Heart left ventricle (tissue), 16 donors: ENCODE data around the gene NTRK2. TPM values are rescaled to one million over a fixed set of nuclear protein-coding genes. Genes with fewer than 3 reads are reported as not detected.

Source experiments
- ATAC-seq, 4 donors: fragments of 200-7000 bp; cut with Tn5 transposase; one replicate each; pipeline ENCODE4 v1.9.1; 2020 to 2022; ENCODE audit warnings: moderate library complexity in 4 of 4, mild to moderate bottlenecking in 3 of 4, moderate number of reproducible peaks in 1 of 4
- DNase-seq, 5 donors: peaks; one replicate each; pipeline ENCODE4 v3.0.0-alpha.2; 2020
- H3K27ac ChIP-seq, 12 donors: fragments of 200-600 bp; sonication (generic) in 4 of 12; one replicate each; pipeline versions ENCODE4 v1.5.0 to v1.8.0; 2016 to 2022; ENCODE audit warnings: mild to moderate bottlenecking in 2 of 12
- H3K27me3 ChIP-seq, 9 donors: fragments of 200-600 bp; sonication (generic) in 2 of 9; one replicate each; pipeline versions ENCODE4 v1.5.1 to v1.8.0; 2016 to 2022; ENCODE audit warnings: mild to moderate bottlenecking in 3 of 9
- H3K36me3 ChIP-seq, 9 donors: fragments of 200-600 bp; sonication (generic) in 2 of 9; one replicate each; pipeline versions ENCODE4 v1.5.0 to v1.8.0; 2018 to 2022; ENCODE audit warnings: mild to moderate bottlenecking in 2 of 9
- H3K4me1 ChIP-seq, 12 donors: fragments of 200-600 bp; sonication (generic) in 4 of 12; one replicate each; pipeline versions ENCODE4 v1.5.0 to v1.8.0; 2016 to 2022; ENCODE audit warnings: mild to moderate bottlenecking in 3 of 12
- H3K4me3 ChIP-seq, 12 donors: fragments of 200-600 bp; sonication (generic) in 4 of 12; one replicate each; pipeline versions ENCODE4 v1.5.0 to v1.8.0; 2017 to 2022; ENCODE audit warnings: mild to moderate bottlenecking in 9 of 12, moderate library complexity in 4 of 12
- H3K9me3 ChIP-seq, 12 donors: fragments of 200-600 bp; sonication (generic) in 4 of 12; one replicate each; pipeline versions ENCODE4 v1.5.0 to v1.8.0; 2016 to 2022; ENCODE audit warnings: mild to moderate bottlenecking in 1 of 12
- POLR2A ChIP-seq, 2 donors: fragments of 450-650 bp; IDR thresholded peaks; one replicate each; pipeline ENCODE4 v1.6.1; 2017; ENCODE audit warnings: antibody characterized with exemption in 2 of 2, mild to moderate bottlenecking in 2 of 2, moderate library complexity in 2 of 2
- WGBS, 4 donors: extraction: QIAGEN DNeasy Blood & Tissue Kit in 2 of 4; methylation state at CpG; one replicate each; pipeline versions ENCODE4 v1.1.5 to v1.1.7; 2013 to 2018; 5-methylcytosine and 5-hydroxymethylcytosine counted together
- intact Hi-C, 10 donors: fragments of 100-400 bp; cut with DNase I; formaldehyde crosslinking; loops; one replicate each; pipeline versions ENCODE4 v1.11.1 to v1.14.2; 2022
- polyA plus RNA-seq, 2 donors: library from polyadenylated mRNA; stranded (reverse); fragments of 200-250 nt; gene quantifications; one replicate each; pipeline ENCODE4 v1.2.3, GENCODE V29; 2013
- total RNA-seq, 9 donors: library from RNA; depleted of rRNA in 2 of 9; stranded (reverse); fragments of >200 nt in 2 of 9; fragmentation: NEBNext Ultra II Directional in 3 of 9; extraction: Animal tissue kit (Norgen Biotek cat#: 25700) in 3 of 9; gene quantifications; one replicate each; pipeline versions ENCODE4 v1.1.0 to v1.2.4, GENCODE V29; 2016 to 2023
- TF ChIP-seq, protein P1 (sequence below), 12 donors: fragments of 200-600 bp; sonication (generic) in 4 of 12; IDR thresholded peaks; one replicate each; pipeline versions ENCODE4 v1.5.0 to v1.8.0; 2018 to 2022; ENCODE audit warnings: antibody characterized with exemption in 12 of 12, mild to moderate bottlenecking in 5 of 12
- donor health status: ischemic (EF 13 %, LVEDD 7.1; RV severe dilation, severe dysfunction).
- donor health status: healthy with polysubstance abuse.
- donor health status: DM: no; HTN: yes; CAD: no.
- donor health status: DM: no; HTN: no; CAD: no.
- donor health status: ischemic (EF 25% LVEDD 6.9; RV normal size, moderate dysfunction).
- donor health status: ischemic (EF 25% LVEDD 5.7; RV mildly dilated, moderate dysfunction).
- donor health status: healthy.
- donor health status: DM: yes; HTN: yes; CAD: no.
- donor health status: ischemic (EF 35%, LVEDD 5.7; RV mildly dilated, moderate dysfunction).
- donor health status: nonischemic (EF 11% LVEDD 7.7; RV severe dilation, severe dysfunction).
- donor health status: DM: yes; HTN: yes; CAD: no.
- donor health status: PGD.
- donor health status: ischemic (EF 29% LVEDD 5.4; RV normal size, mild dysfunction).
- donor health status: nonischemic (EF 23%, LVEDD 6.1; RV moderate dilation, normal function).

NTRK2 gene
- total and polyA plus RNA-seq, 11 donors, result 0.86 to 16.0 (median 2.4) TPM

- Histone ChIP-seq H3K9me3 (no peaks in the 10 kb centered on the region), H3K36me3 (no peaks in the 10 kb centered on the region), H3K27ac (no peak overlapping the region), H3K4me1 (peaks cover 0 to 30% (median 2%) of the 10 kb centered on the region in 12 donors), H3K4me3 (no peak overlapping the region), H3K27me3 (no peaks in the 10 kb centered on the region)
- TF ChIP-seq POLR2A (IDR thresholded peaks at IDR 0.05), result no peak
- TF ChIP-seq, protein P1, sequence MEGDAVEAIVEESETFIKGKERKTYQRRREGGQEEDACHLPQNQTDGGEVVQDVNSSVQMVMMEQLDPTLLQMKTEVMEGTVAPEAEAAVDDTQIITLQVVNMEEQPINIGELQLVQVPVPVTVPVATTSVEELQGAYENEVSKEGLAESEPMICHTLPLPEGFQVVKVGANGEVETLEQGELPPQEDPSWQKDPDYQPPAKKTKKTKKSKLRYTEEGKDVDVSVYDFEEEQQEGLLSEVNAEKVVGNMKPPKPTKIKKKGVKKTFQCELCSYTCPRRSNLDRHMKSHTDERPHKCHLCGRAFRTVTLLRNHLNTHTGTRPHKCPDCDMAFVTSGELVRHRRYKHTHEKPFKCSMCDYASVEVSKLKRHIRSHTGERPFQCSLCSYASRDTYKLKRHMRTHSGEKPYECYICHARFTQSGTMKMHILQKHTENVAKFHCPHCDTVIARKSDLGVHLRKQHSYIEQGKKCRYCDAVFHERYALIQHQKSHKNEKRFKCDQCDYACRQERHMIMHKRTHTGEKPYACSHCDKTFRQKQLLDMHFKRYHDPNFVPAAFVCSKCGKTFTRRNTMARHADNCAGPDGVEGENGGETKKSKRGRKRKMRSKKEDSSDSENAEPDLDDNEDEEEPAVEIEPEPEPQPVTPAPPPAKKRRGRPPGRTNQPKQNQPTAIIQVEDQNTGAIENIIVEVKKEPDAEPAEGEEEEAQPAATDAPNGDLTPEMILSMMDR (IDR thresholded peaks at IDR 0.05), result no peak
- no peak for ATAC-seq
- WGBS, 4 donors, result 84 to 86% (median 85%) methylated on average over 9 of the region's 9 CpGs
- intact Hi-C loops, result loop anchor here (5.0 to 10.0 kb wide), 11 partner anchors 146 to 664 kb away; partner anchors contain the start of gene NTRK2 (in 1 of the 10)
- no peak for DNase-seq
Measured at GRCh38 chr9:84950879-84951811, 281.6 kb downstream of the NTRK2 start.

DNA sequence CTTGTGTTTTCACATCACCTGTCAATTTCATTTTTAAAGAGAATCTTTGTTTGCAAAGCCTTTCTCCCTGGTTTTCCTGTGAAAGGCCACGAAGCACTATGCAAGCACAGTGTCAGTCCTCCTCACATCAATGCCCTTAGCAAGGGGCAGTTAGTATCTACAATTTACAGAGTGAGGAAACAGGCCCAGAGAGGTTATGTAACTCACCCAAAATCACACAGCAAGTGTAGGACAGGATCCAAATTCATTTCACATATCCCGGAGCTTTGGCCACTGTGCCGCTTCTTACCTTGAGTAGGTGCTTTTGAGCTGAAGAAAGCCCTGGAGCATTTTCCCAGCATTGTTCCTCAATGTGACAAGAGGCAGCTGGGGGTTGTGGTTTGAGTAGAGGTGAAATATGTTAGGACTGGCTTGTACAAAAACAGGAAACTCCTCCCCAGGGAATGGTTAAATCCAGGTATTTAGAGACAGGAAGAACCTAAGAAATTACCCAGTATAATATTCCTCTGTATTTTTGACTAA is 283.8 kb downstream of the NTRK2 start:
- H3K4me3 ChIP-seq, result no peak overlapping the region
- 91 to 95% (median 94%) methylated on average over 3 of the region's 3 CpGs for WGBS, 4 donors
- no peak overlapping the region for H3K27ac ChIP-seq
- ATAC-seq (no peak), DNase-seq (no peak)
- no peaks in the 10 kb centered on the region for H3K36me3 ChIP-seq
- TF ChIP-seq, protein P1 (IDR thresholded peaks at IDR 0.05), result no peak
- no peak for TF ChIP-seq POLR2A (IDR thresholded peaks at IDR 0.05)
- H3K27me3 ChIP-seq, result no peaks in the 10 kb centered on the region
- H3K4me1 ChIP-seq, result peaks cover 0 to 24% (median 2%) of the 10 kb centered on the region in 12 donors
- H3K9me3 ChIP-seq, result no peaks in the 10 kb centered on the region
- intact Hi-C loops, result loop anchor here (1.0 to 10.0 kb wide), 12 partner anchors 149 to 661 kb away; partner anchors contain the start of gene NTRK2 (in 1 of the 10)

DNA sequence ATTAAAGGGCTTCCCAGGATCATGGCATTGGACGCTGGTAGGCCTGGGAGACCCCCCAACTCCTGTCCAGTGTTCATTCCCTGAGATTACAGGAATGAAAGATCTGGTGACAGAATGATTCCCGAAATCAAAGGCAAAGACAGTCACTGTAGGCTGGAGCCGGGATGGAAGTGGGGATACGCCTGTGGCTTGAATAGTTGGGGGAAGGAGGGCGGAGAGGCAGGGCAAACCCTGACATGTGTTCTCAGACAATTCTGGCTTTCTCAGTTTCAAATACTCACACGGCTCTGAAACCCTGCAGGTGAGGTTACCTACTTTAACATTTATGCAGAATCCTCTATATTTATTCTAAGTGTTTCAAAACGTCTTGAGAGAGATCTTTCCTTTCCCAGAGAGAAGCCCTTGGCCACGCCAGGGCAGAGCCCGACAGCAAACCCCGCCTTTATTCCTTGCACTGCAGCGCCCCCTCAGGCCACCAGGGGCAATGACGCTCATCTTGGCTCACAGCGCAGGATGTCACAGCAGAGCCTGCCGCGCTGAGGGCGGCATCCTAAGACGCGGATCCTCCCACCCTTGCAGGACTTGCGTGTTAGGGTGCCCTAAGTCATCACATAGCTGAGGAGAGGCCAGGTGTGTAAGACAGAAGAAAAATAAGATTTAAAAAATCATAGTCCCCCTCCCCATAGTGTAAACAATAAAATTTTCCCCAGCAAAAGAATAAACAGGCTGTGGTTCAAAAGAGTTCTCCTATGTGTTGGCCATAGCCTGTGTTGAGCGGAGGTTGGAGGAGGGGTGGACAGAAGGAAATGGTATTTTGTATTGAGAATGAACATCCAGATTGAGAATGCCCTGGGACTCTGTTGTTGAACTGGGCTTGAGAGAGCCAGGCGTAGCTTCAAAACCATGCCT is 284.5 kb downstream of the NTRK2 start:
- no peaks in the 10 kb centered on the region for H3K36me3 ChIP-seq
- intact Hi-C loops, result loop anchor here (1.0 to 10.0 kb wide), 14 partner anchors 149 to 661 kb away; partner anchors contain the start of gene NTRK2 (in 1 of the 10)
- ATAC-seq (peak; percentile 89 to 99 (median 94)), DNase-seq (peak; percentile 71 to 84 (median 76))
- no peak overlapping the region for H3K4me3 ChIP-seq
- peaks cover 0 to 24% (median 2%) of the 10 kb centered on the region in 12 donors for H3K4me1 ChIP-seq
- H3K27ac ChIP-seq, result peak overlapping the region in 1 of 12 donors; percentile 13
- 25 to 28% (median 28%) methylated on average over 21 of the region's 21 CpGs for WGBS, 4 donors
- H3K9me3 ChIP-seq, result no peaks in the 10 kb centered on the region
- no peaks in the 10 kb centered on the region for H3K27me3 ChIP-seq
- TF ChIP-seq, protein P1 (IDR thresholded peaks at IDR 0.05), result peak; percentile 91 to 98 (median 95)
- no peak for TF ChIP-seq POLR2A (IDR thresholded peaks at IDR 0.05)
